Measurements from ENCODE around the gene KRTAP5-3. TPM values are rescaled to one million over a fixed set of nuclear protein-coding genes. Genes with fewer than 3 reads are reported as not detected.

The KRTAP5-3 gene
- total and polyA plus RNA-seq, 2 experiments from 2014 or later = not detected

DNA sequence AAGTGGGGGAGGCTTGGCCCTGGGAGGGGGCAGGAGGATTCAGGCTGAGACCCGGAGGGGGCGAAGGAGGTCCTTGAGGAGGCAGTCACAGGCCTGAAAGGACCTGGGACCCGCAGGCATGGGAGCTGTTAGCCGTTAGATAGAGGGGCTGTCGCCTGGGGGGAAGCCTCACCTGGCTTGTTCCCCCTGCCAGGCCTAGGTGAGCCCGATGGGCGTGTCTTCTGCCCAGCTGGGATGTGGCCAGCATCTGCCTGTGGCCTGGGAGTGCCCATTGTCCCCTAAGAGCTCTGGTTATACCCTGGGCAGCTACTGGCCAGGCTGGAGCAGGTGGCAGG, 34.4 kb downstream of the KRTAP5-3 start:
- Histone ChIP-seq H3K9me3 (ENCODE audit: low read depth) (no peaks in the 10 kb centered on the region), H3K4me1 (ENCODE audit: insufficient read depth) (no peaks in the 10 kb centered on the region), H3K4me2 (ENCODE audit: unreplicated experiment) (no peak overlapping the region), H3K9ac (no peak overlapping the region), H3K27ac (no peak overlapping the region), H3K36me3 (ENCODE audit: low read depth) (no peaks in the 10 kb centered on the region), H3K9me2 (ENCODE audit: insufficient read depth) (no peaks in the 10 kb centered on the region), H3K4me3 (no peak overlapping the region), H2AFZ (no peak overlapping the region), H3K27me3 (replicated peaks; ENCODE audit: insufficient read depth) (peaks cover 21% of the 10 kb centered on the region), H3K79me2 (ENCODE audit: insufficient read depth) (no peaks in the 10 kb centered on the region), H4K20me1 (ENCODE audit: insufficient read depth) (no peaks in the 10 kb centered on the region), H3F3A (ENCODE audit: insufficient read depth) (0 out of 2 replicates have a peak, but pooled peaks cover 3% of the 10 kb centered on the region)
- 7% methylated on average over 7 of the region's 7 CpGs for WGBS, 2 experiments (ENCODE audit: low coverage in 1 of 2, low lambda C conversion rate in 2 of 2, missing lambda C conversion rate in 2 of 2)
- no peak for DNase-seq
- in situ Hi-C loops (cut with MboI) = no loop called here
- TF ChIP-seq EZH2phosphoT487 (IDR thresholded peaks at IDR 0.05; ENCODE audit: insufficient read depth, low read depth) (no peak), EZH2 (IDR thresholded peaks at IDR 0.05; ENCODE audit: insufficient read depth, poor library complexity, severe bottlenecking) (no peak)

DNA sequence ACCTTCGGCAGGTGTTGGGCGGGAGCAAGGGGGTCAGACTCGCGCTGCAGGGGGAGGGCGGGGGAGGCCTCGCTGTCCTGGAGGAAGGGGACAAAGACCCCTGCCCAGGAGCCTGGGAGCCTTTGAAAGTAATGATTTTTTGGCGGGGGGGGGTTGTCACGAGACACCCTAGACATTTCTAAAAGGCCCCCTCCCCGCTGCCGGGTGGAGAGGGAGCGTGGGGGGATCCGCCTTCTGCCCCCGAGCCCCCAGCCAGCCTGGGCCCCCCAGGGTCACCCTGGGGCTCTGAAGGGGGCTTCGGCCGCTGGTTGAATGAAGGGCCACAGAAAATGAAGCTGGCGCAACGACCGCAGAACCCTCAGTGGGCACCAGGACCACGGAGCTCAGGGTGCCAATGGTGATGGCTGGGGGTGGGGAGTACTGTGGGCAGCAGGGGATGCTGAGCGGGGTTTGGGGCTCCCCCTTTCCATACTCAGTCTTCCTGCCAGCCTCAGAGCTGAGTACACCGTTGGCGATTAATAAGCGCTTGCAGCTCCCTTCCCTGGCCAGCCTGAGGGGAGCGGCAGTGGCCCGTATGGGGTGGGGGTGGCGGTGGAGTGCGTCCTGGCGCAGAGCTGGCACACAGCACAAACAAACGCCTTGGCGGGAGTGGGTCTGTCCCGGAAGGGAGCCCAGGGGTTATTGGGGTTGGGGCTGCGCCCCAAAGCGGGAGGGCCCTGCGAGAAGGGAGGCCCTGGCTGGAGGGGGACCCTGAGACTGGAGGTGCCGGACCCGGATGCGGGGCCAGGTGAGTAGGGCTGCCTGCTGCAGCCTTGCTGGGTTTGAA, 35.0 kb downstream of the KRTAP5-3 start:
- Histone ChIP-seq H3K36me3 (ENCODE audit: low read depth) (no peaks in the 10 kb centered on the region), H3K9ac (no peak overlapping the region), H4K20me1 (ENCODE audit: insufficient read depth) (no peaks in the 10 kb centered on the region), H3K9me3 (ENCODE audit: low read depth) (no peaks in the 10 kb centered on the region), H3K4me2 (ENCODE audit: unreplicated experiment) (no peak overlapping the region), H3K27me3 (replicated peaks; ENCODE audit: insufficient read depth) (peaks cover 21% of the 10 kb centered on the region), H2AFZ (no peak overlapping the region), H3K79me2 (ENCODE audit: insufficient read depth) (no peaks in the 10 kb centered on the region), H3F3A (ENCODE audit: insufficient read depth) (0 out of 2 replicates have a peak, but pooled peaks cover 3% of the 10 kb centered on the region), H3K4me3 (no peak overlapping the region), H3K9me2 (ENCODE audit: insufficient read depth) (no peaks in the 10 kb centered on the region), H3K4me1 (ENCODE audit: insufficient read depth) (no peaks in the 10 kb centered on the region), H3K27ac (no peak overlapping the region)
- no peak for DNase-seq
- peak; percentile 47 for TF ChIP-seq EZH2 (IDR thresholded peaks at IDR 0.05; ENCODE audit: insufficient read depth, poor library complexity, severe bottlenecking)
- TF ChIP-seq EZH2phosphoT487 (IDR thresholded peaks at IDR 0.05; ENCODE audit: insufficient read depth, low read depth) = no peak
- in situ Hi-C loops (cut with MboI) = no loop called here
- 2 to 3% methylated on average over 25 to 30 of the region's 37 CpGs for WGBS, 2 experiments (ENCODE audit: low coverage in 1 of 2, low lambda C conversion rate in 2 of 2, missing lambda C conversion rate in 2 of 2)

DNA sequence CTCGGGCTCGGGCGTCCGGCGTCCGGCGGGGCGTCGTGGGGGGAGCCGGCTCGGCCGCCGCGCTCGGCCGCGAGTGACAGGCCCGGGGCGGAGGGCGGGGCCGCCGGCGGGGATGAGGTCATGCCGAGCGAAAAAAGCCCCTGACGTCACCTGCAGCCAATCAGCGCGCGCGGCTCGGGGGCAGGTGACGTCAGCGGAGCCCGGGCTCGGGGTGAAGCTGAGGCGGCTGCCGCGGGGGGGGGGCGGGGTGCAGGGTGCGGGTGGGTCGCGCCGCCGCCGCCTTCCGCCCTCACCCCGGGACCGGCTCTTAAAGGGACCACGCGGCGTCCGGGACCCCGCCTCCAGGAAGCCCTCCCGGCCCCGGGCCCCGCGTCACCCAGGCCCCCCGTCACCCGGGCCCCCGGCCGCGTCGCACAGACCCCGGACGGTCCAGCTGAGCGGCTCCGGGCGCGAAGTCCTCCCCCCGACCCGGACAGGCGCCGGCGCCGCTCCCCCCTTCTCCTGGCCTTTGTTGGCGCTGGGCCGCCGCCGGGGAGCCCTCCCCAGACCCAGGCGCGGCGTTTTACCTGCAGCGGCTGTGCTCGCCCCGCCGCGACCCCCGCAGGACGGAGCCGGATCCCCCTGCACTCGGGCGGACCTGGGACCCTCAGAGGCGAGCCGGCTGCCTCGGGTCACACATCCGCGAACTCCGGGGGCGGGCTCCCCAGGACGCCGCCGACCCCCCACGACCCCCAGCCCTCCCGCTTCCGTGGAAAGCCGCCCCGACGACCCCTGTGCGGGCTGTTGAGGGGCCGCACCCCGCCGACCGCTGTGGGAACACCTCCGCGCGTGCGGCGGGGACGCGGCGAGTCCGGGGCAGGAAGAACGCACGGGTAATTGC, 35.8 kb downstream of the KRTAP5-3 start, which contains the start of gene DUSP8:
TSS of gene DUSP8 (minus strand) at position 75 of the 880 bp plus-strand sequence. CDS start 6,445 bp downstream, outside the sequence.
- no peaks in the 10 kb centered on the region for H3K9me3 ChIP-seq (ENCODE audit: low read depth)
- H3K9ac ChIP-seq = peak within 1 kb of the TSS; percentile 13; the same call in 1 of the 2 replicates
- WGBS, 2 experiments (ENCODE audit: low coverage in 1 of 2, low lambda C conversion rate in 2 of 2, missing lambda C conversion rate in 2 of 2) = 2 to 4% methylated on average over 15 to 82 of the region's 124 CpGs
- H3K27ac ChIP-seq = no peak within 1 kb of the TSS
- 0 out of 2 replicates have a peak, but pooled peaks cover 3% of the 10 kb centered on the region for H3F3A ChIP-seq (ENCODE audit: insufficient read depth)
- peak within 1 kb of the TSS; percentile 45 for H3K4me3 ChIP-seq
- TF ChIP-seq EZH2phosphoT487 (IDR thresholded peaks at IDR 0.05; ENCODE audit: insufficient read depth, low read depth) (0 out of 2 replicates have a peak, but pooled peaks have one; percentile 53), EZH2 (IDR thresholded peaks at IDR 0.05; ENCODE audit: insufficient read depth, poor library complexity, severe bottlenecking) (peak; percentile 97)
- peak; percentile 93 for DNase-seq
- in situ Hi-C loops (cut with MboI) = no loop called here
- H3K36me3 ChIP-seq (ENCODE audit: low read depth) = no peaks in the 10 kb centered on the region
- H3K9me2 ChIP-seq (ENCODE audit: insufficient read depth) = no peaks in the 10 kb centered on the region
- H4K20me1 ChIP-seq (ENCODE audit: insufficient read depth) = no peaks in the 10 kb centered on the region
- H3K79me2 ChIP-seq (ENCODE audit: insufficient read depth) = no peaks in the 10 kb centered on the region
- H2AFZ ChIP-seq = no peak within 1 kb of the TSS
- peaks cover 21% of the 10 kb centered on the region for H3K27me3 ChIP-seq (replicated peaks; ENCODE audit: insufficient read depth)
- H3K4me2 ChIP-seq (ENCODE audit: unreplicated experiment) = peak within 1 kb of the TSS; percentile 51
- H3K4me1 ChIP-seq (ENCODE audit: insufficient read depth) = no peaks in the 10 kb centered on the region

DNA sequence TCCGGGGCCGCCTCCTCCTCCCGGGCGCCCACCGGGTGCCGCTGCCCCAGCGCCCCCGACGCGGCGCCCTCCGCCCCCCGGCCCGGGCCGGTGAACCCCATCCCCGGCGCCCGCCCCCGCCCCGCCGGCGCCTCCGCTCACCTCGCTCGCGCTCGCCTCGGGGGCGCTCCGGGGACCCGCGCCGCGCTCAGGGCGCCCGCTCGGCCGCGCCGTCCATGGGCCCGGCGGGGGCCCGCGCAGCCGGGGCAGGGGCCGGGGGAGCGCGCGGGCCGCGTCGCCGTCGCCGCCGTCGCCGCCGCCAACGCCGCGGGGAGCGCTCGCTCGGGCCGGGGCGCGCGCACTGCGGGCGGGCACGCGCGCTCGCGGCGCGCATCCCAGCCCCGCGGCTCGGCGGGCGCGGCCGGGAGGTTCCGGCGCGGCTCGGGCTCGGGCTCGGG, 36.5 kb downstream of the KRTAP5-3 start:
- no peaks in the 10 kb centered on the region for H3K9me3 ChIP-seq (ENCODE audit: low read depth)
- 2% methylated on average over 69 of the region's 91 CpGs; no CpG with 5 or more reads in 1 of the 2 experiments for WGBS, 2 experiments (ENCODE audit: low coverage in 1 of 2, low lambda C conversion rate in 2 of 2, missing lambda C conversion rate in 2 of 2)
- no peak overlapping the region for H3K27ac ChIP-seq
- H3K4me1 ChIP-seq (ENCODE audit: insufficient read depth) = no peaks in the 10 kb centered on the region
- no peaks in the 10 kb centered on the region for H4K20me1 ChIP-seq (ENCODE audit: insufficient read depth)
- no peak overlapping the region for H2AFZ ChIP-seq
- in situ Hi-C loops (cut with MboI) = no loop called here
- no peak overlapping the region for H3K4me3 ChIP-seq
- H3K36me3 ChIP-seq (ENCODE audit: low read depth) = no peaks in the 10 kb centered on the region
- DNase-seq = no peak
- H3K9ac ChIP-seq = no peak overlapping the region
- TF ChIP-seq EZH2phosphoT487 (IDR thresholded peaks at IDR 0.05; ENCODE audit: insufficient read depth, low read depth) (no peak), EZH2 (IDR thresholded peaks at IDR 0.05; ENCODE audit: insufficient read depth, poor library complexity, severe bottlenecking) (no peak)
- no peak overlapping the region for H3K4me2 ChIP-seq (ENCODE audit: unreplicated experiment)
- no peaks in the 10 kb centered on the region for H3K79me2 ChIP-seq (ENCODE audit: insufficient read depth)
- H3F3A ChIP-seq (ENCODE audit: insufficient read depth) = 0 out of 2 replicates have a peak, but pooled peaks cover 3% of the 10 kb centered on the region
- peaks cover 21% of the 10 kb centered on the region for H3K27me3 ChIP-seq (replicated peaks; ENCODE audit: insufficient read depth)
- no peaks in the 10 kb centered on the region for H3K9me2 ChIP-seq (ENCODE audit: insufficient read depth)
